Breast epithelium (tissue), 3 donors: Measurements from ENCODE around the gene RUNDC3A.

ENCODE experiments used
- POLR2A ChIP-seq: fragments of 450-650 bp; IDR thresholded peaks from one replicate; pipeline ENCODE4 v1.6.1; 2016; ENCODE audit warnings: antibody characterized with exemption, mild to moderate bottlenecking, moderate library complexity
- POLR2AphosphoS5 ChIP-seq, 3 donors: sonication (generic); formaldehyde crosslinking; IDR thresholded peaks; one replicate each; pipeline ENCODE4 v1.6.1; 2017; ENCODE audit warnings: antibody characterized with exemption in 3 of 3
- TF ChIP-seq, protein P1 (sequence below), 3 donors: fragments of 450-650 bp; IDR thresholded peaks; one replicate each; pipeline ENCODE4 v1.5.1; 2016 to 2017; ENCODE audit warnings: antibody characterized with exemption in 3 of 3, mild to moderate bottlenecking in 3 of 3, moderate library complexity in 3 of 3

DNA sequence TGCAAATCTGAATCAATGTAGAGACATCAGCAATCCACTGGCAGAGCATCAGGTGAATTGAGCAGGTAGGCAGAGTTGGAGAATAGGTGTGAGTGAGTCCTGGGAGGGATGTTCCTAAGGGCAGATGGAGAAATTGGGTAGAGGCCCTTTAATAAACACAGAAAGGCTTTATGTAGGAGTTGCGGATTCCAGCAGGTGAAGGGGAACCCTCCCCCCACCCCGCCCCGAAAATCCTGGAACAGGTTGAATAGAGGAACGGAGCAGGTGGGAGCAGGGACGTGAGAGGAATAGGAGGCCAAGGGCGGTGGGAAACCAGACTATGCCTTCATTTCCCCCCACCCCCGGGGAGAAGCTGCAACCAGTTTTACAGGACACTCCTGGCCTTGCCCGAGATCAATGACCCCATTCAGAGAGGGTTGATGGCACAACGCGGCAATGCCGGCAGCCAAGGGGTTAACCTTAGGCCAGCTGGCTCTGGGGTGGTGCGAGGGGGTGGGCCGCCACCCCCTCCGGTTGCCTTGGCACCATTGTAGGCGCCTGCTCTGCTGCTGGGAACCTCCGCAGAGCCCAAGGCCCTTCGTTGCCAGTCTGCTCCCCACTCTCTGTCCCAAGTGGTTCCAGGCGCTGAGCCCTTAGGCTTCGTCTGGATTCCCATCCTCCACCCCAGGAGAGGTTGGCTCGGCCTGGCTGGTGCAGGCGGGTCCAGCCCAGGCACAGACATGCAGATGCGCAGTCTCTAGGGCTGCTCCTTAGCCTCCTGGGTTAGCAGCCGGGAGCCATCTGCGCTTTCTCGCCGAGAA, 814 bp upstream of the RUNDC3A start:
- TF ChIP-seq, protein P1, sequence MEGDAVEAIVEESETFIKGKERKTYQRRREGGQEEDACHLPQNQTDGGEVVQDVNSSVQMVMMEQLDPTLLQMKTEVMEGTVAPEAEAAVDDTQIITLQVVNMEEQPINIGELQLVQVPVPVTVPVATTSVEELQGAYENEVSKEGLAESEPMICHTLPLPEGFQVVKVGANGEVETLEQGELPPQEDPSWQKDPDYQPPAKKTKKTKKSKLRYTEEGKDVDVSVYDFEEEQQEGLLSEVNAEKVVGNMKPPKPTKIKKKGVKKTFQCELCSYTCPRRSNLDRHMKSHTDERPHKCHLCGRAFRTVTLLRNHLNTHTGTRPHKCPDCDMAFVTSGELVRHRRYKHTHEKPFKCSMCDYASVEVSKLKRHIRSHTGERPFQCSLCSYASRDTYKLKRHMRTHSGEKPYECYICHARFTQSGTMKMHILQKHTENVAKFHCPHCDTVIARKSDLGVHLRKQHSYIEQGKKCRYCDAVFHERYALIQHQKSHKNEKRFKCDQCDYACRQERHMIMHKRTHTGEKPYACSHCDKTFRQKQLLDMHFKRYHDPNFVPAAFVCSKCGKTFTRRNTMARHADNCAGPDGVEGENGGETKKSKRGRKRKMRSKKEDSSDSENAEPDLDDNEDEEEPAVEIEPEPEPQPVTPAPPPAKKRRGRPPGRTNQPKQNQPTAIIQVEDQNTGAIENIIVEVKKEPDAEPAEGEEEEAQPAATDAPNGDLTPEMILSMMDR (IDR thresholded peaks at IDR 0.05): no peak
- TF ChIP-seq POLR2A: no peak
- no peak for TF ChIP-seq POLR2AphosphoS5 (IDR thresholded peaks at IDR 0.05)
